IMR-90 (cell line): ENCODE data around the gene GRAMD1B.

ENCODE experiments used
- BHLHE40 ChIP-seq: fragments of 150-350 bp; IDR thresholded peaks from 2 replicates; pipeline ENCODE4 v1.6.1; 2016; ENCODE audit warnings: mild to moderate bottlenecking, low read depth, low read length
- CEBPB ChIP-seq: IDR thresholded peaks from 2 replicates; pipeline ENCODE4 v1.6.1; 2012; ENCODE audit warnings: low read depth, low read length, improper control_type of control experiment
- CHD1 ChIP-seq: IDR thresholded peaks from 2 replicates; pipeline ENCODE4 v1.6.1; 2012; ENCODE audit warnings: low read depth, low read length, improper control_type of control experiment
- FOS ChIP-seq: fragments of 150-350 bp; IDR thresholded peaks from 2 replicates; pipeline ENCODE4 v1.6.1; 2016; ENCODE audit warnings: low read depth, low read length
- MAFK ChIP-seq: IDR thresholded peaks from 2 replicates; pipeline ENCODE4 v1.6.1; 2012; ENCODE audit warnings: low read depth, low read length, improper control_type of control experiment
- MAZ ChIP-seq: IDR thresholded peaks from 2 replicates; pipeline ENCODE4 v1.6.1; 2012; ENCODE audit warnings: low read depth, mild to moderate bottlenecking, low read length, improper control_type of control experiment, moderate library complexity, borderline replicate concordance
- MXI1 ChIP-seq: IDR thresholded peaks from 2 replicates; pipeline ENCODE4 v1.6.1; 2012; ENCODE audit warnings: low read depth, mild to moderate bottlenecking, low read length, moderate library complexity, borderline replicate concordance
- NFE2L2 ChIP-seq: fragments of 150-350 bp; IDR thresholded peaks from 2 replicates; pipeline ENCODE4 v1.6.1; 2016; ENCODE audit warnings: low read depth, mild to moderate bottlenecking, low read length
- POLR2A ChIP-seq: IDR thresholded peaks from 2 replicates; pipeline ENCODE4 v1.6.1; 2012; ENCODE audit warnings: mild to moderate bottlenecking, low read depth, low read length
- RAD21 ChIP-seq: IDR thresholded peaks from 2 replicates; pipeline ENCODE4 v1.6.1; 2012; ENCODE audit warnings: low read length, improper control_type of control experiment
- RCOR1 ChIP-seq: IDR thresholded peaks from 2 replicates; pipeline ENCODE4 v1.6.1; 2012; ENCODE audit warnings: mild to moderate bottlenecking, low read length, improper control_type of control experiment; ENCODE audit not compliant: insufficient replicate concordance
- RFX5 ChIP-seq: IDR thresholded peaks from 2 replicates; pipeline ENCODE4 v1.8.0; 2012; ENCODE audit warnings: low read depth, mild to moderate bottlenecking, low read length, moderate library complexity
- TF ChIP-seq, protein P1 (sequence below): conservative IDR thresholded peaks from 2 replicates; pipeline ENCODE4 v1.5.1; 2012; ENCODE audit warnings: mild to moderate bottlenecking, low read depth, low read length, improper control_type of control experiment
- TF ChIP-seq, protein P2 (sequence below): fragments of 150-350 bp; IDR thresholded peaks from 2 replicates; pipeline ENCODE4 v1.6.1; 2017; ENCODE audit warnings: mild to moderate bottlenecking, antibody characterized with exemption, low read length, low read depth

DNA sequence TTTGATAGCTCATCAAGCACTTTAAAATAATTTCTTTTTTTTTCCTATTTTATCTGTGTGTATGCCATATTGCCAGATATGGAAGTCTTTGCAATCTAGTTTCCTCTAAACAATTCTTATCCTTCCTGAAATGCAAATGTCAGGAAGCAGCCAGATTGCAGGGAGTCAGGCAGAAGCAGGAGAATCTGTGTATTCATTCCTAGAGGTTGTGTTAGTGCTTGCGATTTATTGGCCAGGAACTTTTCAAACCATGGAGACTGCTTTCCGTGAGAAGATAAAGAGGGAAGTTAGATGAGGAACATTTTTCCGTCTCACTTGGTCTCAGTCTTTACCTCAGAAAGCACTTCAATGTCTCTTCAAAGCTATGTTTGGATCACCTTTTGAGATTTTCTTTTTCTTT lies 91.9 kb downstream of the GRAMD1B start:
- TF ChIP-seq, protein P1, sequence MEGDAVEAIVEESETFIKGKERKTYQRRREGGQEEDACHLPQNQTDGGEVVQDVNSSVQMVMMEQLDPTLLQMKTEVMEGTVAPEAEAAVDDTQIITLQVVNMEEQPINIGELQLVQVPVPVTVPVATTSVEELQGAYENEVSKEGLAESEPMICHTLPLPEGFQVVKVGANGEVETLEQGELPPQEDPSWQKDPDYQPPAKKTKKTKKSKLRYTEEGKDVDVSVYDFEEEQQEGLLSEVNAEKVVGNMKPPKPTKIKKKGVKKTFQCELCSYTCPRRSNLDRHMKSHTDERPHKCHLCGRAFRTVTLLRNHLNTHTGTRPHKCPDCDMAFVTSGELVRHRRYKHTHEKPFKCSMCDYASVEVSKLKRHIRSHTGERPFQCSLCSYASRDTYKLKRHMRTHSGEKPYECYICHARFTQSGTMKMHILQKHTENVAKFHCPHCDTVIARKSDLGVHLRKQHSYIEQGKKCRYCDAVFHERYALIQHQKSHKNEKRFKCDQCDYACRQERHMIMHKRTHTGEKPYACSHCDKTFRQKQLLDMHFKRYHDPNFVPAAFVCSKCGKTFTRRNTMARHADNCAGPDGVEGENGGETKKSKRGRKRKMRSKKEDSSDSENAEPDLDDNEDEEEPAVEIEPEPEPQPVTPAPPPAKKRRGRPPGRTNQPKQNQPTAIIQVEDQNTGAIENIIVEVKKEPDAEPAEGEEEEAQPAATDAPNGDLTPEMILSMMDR: no peak
- TF ChIP-seq MAFK (no peak), RFX5 (no peak), CHD1 (no peak), POLR2A (no peak), RCOR1 (no peak), RAD21 (no peak), FOS (no peak), BHLHE40 (no peak), MXI1 (no peak), CEBPB (no peak), MAZ (no peak), NFE2L2 (no peak)
- TF ChIP-seq, protein P2, sequence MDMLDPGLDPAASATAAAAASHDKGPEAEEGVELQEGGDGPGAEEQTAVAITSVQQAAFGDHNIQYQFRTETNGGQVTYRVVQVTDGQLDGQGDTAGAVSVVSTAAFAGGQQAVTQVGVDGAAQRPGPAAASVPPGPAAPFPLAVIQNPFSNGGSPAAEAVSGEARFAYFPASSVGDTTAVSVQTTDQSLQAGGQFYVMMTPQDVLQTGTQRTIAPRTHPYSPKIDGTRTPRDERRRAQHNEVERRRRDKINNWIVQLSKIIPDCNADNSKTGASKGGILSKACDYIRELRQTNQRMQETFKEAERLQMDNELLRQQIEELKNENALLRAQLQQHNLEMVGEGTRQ: no peak
